ENCODE data around the gene CAMTA1. TPM values are rescaled to one million over a fixed set of nuclear protein-coding genes. Genes with fewer than 3 reads are reported as not detected.

Gene CAMTA1
- total and polyA plus RNA-seq, 9 of the 15 experiments (the other 6 are each of a cell fraction or from before 2014, with no cell fraction given) = 43.9 to 161 (median 65.9) TPM

DNA sequence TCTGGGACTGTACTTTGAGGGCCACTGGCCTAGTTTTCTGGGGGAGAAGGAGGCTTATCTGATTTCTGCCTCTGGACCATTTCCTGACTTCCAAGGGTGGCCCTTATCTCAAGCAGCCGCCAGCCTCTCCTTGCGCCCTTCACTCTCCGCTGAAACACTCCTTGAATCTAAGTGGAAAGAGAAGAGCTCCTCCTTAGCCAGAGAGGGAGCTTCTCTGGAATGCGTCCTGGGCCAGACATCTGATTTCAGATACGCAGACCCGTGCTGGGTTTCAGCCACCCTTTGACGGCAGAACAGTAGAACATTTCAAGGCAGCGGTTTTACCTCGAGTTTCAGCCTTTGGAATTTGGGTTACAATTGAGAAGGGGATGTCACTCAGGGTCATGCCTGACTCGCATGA, 308.0 kb downstream of the CAMTA1 start (continued):
- TF ChIP-seq, protein P1, sequence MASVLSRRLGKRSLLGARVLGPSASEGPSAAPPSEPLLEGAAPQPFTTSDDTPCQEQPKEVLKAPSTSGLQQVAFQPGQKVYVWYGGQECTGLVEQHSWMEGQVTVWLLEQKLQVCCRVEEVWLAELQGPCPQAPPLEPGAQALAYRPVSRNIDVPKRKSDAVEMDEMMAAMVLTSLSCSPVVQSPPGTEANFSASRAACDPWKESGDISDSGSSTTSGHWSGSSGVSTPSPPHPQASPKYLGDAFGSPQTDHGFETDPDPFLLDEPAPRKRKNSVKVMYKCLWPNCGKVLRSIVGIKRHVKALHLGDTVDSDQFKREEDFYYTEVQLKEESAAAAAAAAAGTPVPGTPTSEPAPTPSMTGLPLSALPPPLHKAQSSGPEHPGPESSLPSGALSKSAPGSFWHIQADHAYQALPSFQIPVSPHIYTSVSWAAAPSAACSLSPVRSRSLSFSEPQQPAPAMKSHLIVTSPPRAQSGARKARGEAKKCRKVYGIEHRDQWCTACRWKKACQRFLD (CRISPR knock-in tag; IDR thresholded peaks at IDR 0.05) = no peak
- TF ChIP-seq ZNF785 (CRISPR knock-in tag; IDR thresholded peaks at IDR 0.05) (no peak), BRD4 (IDR thresholded peaks at IDR 0.05) (no peak), OTX1 (CRISPR knock-in tag; IDR thresholded peaks at IDR 0.05) (no peak), ZNF274 (IDR thresholded peaks at IDR 0.05; ENCODE audit: borderline replicate concordance, low read depth, low read length) (no peak), ZBTB40 (IDR thresholded peaks at IDR 0.05) (no peak), ZBTB40 (CRISPR knock-in tag; IDR thresholded peaks at IDR 0.05) (no peak), ZNF699 (CRISPR knock-in tag; IDR thresholded peaks at IDR 0.05; ENCODE audit: insufficient replicate concordance) (no peak)
